ENCODE measurements around the gene TMEM9B. TPM values are rescaled to one million over a fixed set of nuclear protein-coding genes. Genes with fewer than 3 reads are reported as not detected.
A peak's percentile ranks its signal among the peaks of the same experiment; 100 is the strongest.

TMEM9B gene
- total RNA-seq, 6 experiments from 2014 or later: 15.5 to 33.6 (median 19.8) TPM

DNA sequence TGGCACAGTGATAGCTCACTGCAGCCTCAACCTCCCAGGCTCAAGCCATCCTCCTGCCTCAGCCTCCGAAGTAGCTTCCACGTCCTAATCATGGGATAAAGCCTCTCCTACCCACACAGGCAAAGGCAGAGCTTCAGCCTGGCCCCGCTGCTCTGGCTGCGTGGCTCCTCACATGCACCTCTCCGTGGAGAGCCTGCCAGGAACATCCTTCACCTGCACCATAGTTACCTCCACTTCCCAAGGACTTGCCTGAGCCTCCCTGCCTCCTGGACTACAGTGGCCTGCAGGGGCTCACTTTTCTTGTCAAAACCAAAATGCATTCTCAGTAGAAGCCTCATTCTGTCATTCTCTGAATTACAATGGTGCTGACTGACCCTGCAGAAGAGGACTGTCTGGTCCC lies 38.0 kb downstream of the TMEM9B start:
- no peak for ATAC-seq
- TF ChIP-seq POLR2A (IDR thresholded peaks at IDR 0.05): no peak
- TF ChIP-seq, protein P1, sequence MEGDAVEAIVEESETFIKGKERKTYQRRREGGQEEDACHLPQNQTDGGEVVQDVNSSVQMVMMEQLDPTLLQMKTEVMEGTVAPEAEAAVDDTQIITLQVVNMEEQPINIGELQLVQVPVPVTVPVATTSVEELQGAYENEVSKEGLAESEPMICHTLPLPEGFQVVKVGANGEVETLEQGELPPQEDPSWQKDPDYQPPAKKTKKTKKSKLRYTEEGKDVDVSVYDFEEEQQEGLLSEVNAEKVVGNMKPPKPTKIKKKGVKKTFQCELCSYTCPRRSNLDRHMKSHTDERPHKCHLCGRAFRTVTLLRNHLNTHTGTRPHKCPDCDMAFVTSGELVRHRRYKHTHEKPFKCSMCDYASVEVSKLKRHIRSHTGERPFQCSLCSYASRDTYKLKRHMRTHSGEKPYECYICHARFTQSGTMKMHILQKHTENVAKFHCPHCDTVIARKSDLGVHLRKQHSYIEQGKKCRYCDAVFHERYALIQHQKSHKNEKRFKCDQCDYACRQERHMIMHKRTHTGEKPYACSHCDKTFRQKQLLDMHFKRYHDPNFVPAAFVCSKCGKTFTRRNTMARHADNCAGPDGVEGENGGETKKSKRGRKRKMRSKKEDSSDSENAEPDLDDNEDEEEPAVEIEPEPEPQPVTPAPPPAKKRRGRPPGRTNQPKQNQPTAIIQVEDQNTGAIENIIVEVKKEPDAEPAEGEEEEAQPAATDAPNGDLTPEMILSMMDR (IDR thresholded peaks at IDR 0.05): no peak
- Histone ChIP-seq H3K9me3 (no peaks in the 10 kb centered on the region), H3K27me3 (no peaks in the 10 kb centered on the region), H3K4me1 (no peaks in the 10 kb centered on the region), H3K27ac (no peak overlapping the region), H3K4me3 (no peak overlapping the region), H3K36me3 (peaks cover 0 to 4% (median 0%) of the 10 kb centered on the region in 4 donors)
- whole genome bisulfite sequencing (ENCODE audit: insufficient coverage, low coverage, low lambda C conversion rate, missing lambda C conversion rate): 83% methylated on average over 2 of the region's 5 CpGs
- DNase-seq: no peak
- intact Hi-C loops (cut with DNase I): no loop called here

DNA sequence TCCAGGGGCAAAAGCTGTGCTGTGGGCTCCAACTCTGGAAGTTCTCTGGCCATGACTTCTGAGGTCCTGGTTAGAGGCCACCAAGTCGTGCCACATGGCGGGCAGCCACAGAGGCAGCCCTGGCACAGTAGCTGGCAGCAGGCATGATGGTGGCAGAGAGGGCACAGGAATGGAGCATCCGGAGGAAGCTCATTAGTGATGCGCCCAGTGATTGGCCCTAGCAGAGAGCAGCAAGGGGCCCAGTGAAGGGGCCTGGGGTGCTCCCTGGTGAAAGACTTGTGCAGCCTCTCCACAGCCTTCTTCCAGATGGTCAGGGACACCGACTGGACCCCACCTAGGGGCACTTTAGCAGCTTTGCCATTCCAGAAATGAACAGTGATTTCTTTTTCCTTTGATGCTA lies 38.5 kb downstream of the TMEM9B start:
- intact Hi-C loops (cut with DNase I): no loop called here
- H3K27ac ChIP-seq: no peak overlapping the region
- H3K36me3 ChIP-seq: peaks cover 0 to 5% (median 0%) of the 10 kb centered on the region in 4 donors
- no peak overlapping the region for H3K4me3 ChIP-seq
- 100% methylated on average over 1 of the region's 5 CpGs for WGBS (ENCODE audit: insufficient coverage, low coverage, low lambda C conversion rate, missing lambda C conversion rate)
- TF ChIP-seq, protein P1 (IDR thresholded peaks at IDR 0.05): no peak
- no peak for TF ChIP-seq POLR2A (IDR thresholded peaks at IDR 0.05)
- H3K9me3 ChIP-seq: no peaks in the 10 kb centered on the region
- no peaks in the 10 kb centered on the region for H3K4me1 ChIP-seq
- no peaks in the 10 kb centered on the region for H3K27me3 ChIP-seq
- DNase-seq (no peak), ATAC-seq (no peak)

DNA sequence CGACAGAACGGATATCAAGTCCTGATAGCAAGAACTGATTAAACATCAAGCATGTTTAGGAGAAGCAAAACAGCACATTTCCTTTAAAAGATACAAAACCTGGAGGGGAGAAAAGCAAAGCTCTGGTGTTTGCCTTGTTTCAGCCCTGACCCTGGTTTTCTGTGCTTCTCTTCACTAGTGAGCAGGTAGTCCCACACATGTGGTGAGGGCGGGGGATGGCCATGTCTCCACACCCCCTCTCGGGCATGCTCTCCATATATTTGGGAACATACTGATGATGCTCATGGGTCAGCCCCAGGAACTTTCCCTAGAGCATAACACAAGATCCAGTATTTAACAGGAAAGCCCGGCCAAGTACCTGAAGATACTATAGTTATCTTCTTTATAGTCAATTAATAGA lies 41.6 kb downstream of the TMEM9B start:
- no peaks in the 10 kb centered on the region for H3K9me3 ChIP-seq
- WGBS (ENCODE audit: insufficient coverage, low coverage, low lambda C conversion rate, missing lambda C conversion rate): 89% methylated on average over 5 of the region's 5 CpGs
- no peaks in the 10 kb centered on the region for H3K27me3 ChIP-seq
- TF ChIP-seq POLR2A (IDR thresholded peaks at IDR 0.05): no peak
- TF ChIP-seq, protein P1 (IDR thresholded peaks at IDR 0.05): no peak
- H3K36me3 ChIP-seq: peaks cover 0 to 19% (median 2%) of the 10 kb centered on the region in 4 donors
- H3K27ac ChIP-seq: no peak overlapping the region
- DNase-seq (no peak), ATAC-seq (no peak)
- H3K4me3 ChIP-seq: no peak overlapping the region
- H3K4me1 ChIP-seq: no peaks in the 10 kb centered on the region
- intact Hi-C loops (cut with DNase I): no loop called here

DNA sequence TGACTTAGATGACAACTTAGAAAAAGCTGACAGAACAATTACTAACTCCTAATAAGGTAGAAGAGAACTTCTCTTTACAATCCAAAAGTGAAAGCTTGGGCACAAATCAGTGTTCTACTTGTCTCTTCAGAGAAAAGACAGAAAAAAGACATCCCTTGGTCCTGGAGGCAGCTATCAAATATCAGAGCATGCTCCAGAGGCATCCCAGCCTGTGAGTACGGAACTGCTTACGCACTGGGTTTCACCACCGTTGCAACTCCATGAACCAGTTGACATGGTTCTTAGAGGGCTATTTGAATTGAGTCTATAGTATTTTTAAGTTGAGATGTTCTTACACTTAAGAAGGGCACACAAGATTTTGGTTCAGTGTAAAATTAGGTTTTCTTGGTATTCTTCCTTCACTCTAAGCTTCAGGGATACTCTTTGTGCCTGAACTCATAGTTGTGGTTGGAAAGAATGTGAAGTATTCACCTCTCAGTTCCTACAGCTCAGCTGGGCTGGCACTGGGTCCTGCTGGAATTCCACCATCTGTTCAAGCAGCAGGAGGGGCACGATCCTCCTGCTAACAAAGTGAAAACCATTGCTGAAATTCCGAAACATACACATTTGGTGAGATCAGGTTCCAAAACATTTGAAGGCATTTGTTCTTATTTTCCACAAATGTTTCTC lies 47.0 kb downstream of the TMEM9B start:
- TF ChIP-seq, protein P1 (IDR thresholded peaks at IDR 0.05): no peak
- WGBS (ENCODE audit: insufficient coverage, low coverage, low lambda C conversion rate, missing lambda C conversion rate): 60% methylated on average over 5 of the region's 5 CpGs
- H3K27me3 ChIP-seq: no peaks in the 10 kb centered on the region
- no peaks in the 10 kb centered on the region for H3K9me3 ChIP-seq
- peaks cover 0 to 25% (median 5%) of the 10 kb centered on the region in 4 donors for H3K36me3 ChIP-seq
- H3K4me3 ChIP-seq: no peak overlapping the region
- DNase-seq (no peak), ATAC-seq (no peak)
- intact Hi-C loops (cut with DNase I): no loop called here
- H3K27ac ChIP-seq: peak overlapping the region in 1 of 3 donors; percentile 31
- no peaks in the 10 kb centered on the region for H3K4me1 ChIP-seq

Data from right lobe of liver (tissue), 6 donors.